HG02943 (cell line): ENCODE results near the gene FCHO1.
"Not testable (repeated sequence)": the region's sequence is repeated elsewhere in the genome, so short reads cannot be mapped to it uniquely, and the experiment has no call there.

Experiments
- ATAC-seq: cut with Tn5 transposase; IDR thresholded peaks from one replicate; pipeline ENCODE4 v1.9.1; 2021; ENCODE audit warnings: mild to moderate bottlenecking, low read depth, moderate library complexity; ENCODE audit not compliant: unreplicated experiment

The FCHO1 gene

GRCh38 chr19:17758515-17758914 is 7.2 kb downstream of the FCHO1 start:
- ATAC-seq: no peak

- no peak for ATAC-seq
These were observed 9.9 kb downstream of the FCHO1 start for GRCh38 chr19:17761148-17761547.

GRCh38 chr19:17762505-17763229 is 11.4 kb downstream of the FCHO1 start:
- no peak for ATAC-seq

GRCh38 chr19:17764348-17764747 is 13.1 kb downstream of the FCHO1 start:
- ATAC-seq: no peak

GRCh38 chr19:17765069-17765618 is 13.9 kb downstream of the FCHO1 start:
- no peak for ATAC-seq

GRCh38 chr19:17766543-17767131 is 15.4 kb downstream of the FCHO1 start:
- ATAC-seq: no peak

GRCh38 chr19:17767559-17767958 is 16.3 kb downstream of the FCHO1 start:
- ATAC-seq: no peak

GRCh38 chr19:17770613-17771012 is 19.3 kb downstream of the FCHO1 start:
- ATAC-seq: no peak

GRCh38 chr19:17772172-17772571 is 20.9 kb downstream of the FCHO1 start:
- ATAC-seq: no peak

GRCh38 chr19:17775245-17775927 is 24.1 kb downstream of the FCHO1 start:
- ATAC-seq: no peak

GRCh38 chr19:17775991-17776803 is 24.9 kb downstream of the FCHO1 start:
- peak; percentile 73 for ATAC-seq

- ATAC-seq: not testable (repeated sequence)
These were observed 26.6 kb downstream of the FCHO1 start for GRCh38 chr19:17777840-17778239.

- no peak for ATAC-seq
These were observed 27.1 kb downstream of the FCHO1 start for GRCh38 chr19:17778251-17778967.

- ATAC-seq: no peak
These were observed 28.0 kb downstream of the FCHO1 start for GRCh38 chr19:17778968-17779929.

- no peak for ATAC-seq
These were observed 29.5 kb downstream of the FCHO1 start for GRCh38 chr19:17780781-17781180.

- not testable (repeated sequence) for ATAC-seq
These were observed 32.4 kb downstream of the FCHO1 start for GRCh38 chr19:17783721-17784120.

- no peak for ATAC-seq
These were observed 33.1 kb downstream of the FCHO1 start for GRCh38 chr19:17784201-17785008.
